Mesendoderm (in vitro differentiated cells): ENCODE data around the gene TENT5C.

Experiments
- DNase-seq: peaks from one replicate; pipeline ENCODE4 v3.0.0; 2013
- H2AK5ac ChIP-seq: 2 replicates; pipeline ENCODE4 v1.6.1; 2013; ENCODE audit warnings: low read length, inconsistent platforms
- H2BK120ac ChIP-seq: 2 replicates; pipeline ENCODE4 v1.6.1; 2013; ENCODE audit warnings: low read depth, mild to moderate bottlenecking, low read length, moderate library complexity, mixed read lengths
- H2BK15ac ChIP-seq: replicated peaks from 2 replicates; pipeline ENCODE4 v1.6.1; 2013; ENCODE audit warnings: low read depth, mild to moderate bottlenecking, moderate library complexity
- H2BK5ac ChIP-seq: 2 replicates; pipeline ENCODE4 v1.6.1; 2013; ENCODE audit warnings: low read length, inconsistent platforms
- H3K18ac ChIP-seq: 2 replicates; pipeline ENCODE4 v1.6.1; 2013; ENCODE audit warnings: mild to moderate bottlenecking, low read length, mixed read lengths
- H3K23ac ChIP-seq: one replicate; pipeline ENCODE4 v1.6.1; 2013; ENCODE audit warnings: low read length
- H3K27ac ChIP-seq: 2 replicates; pipeline ENCODE4 v1.5.1; 2013; ENCODE audit warnings: low read depth, mild to moderate bottlenecking, inconsistent platforms, low read length, moderate library complexity
- H3K27me3 ChIP-seq: 2 replicates; pipeline ENCODE4 v1.6.1; 2013; ENCODE audit warnings: low read length, control low read depth, mild to moderate bottlenecking, inconsistent platforms; ENCODE audit not compliant: insufficient read depth, poor library complexity
- H3K36me3 ChIP-seq: 2 replicates; pipeline ENCODE4 v1.6.1; 2013; ENCODE audit warnings: low read length, inconsistent platforms; ENCODE audit not compliant: control insufficient read depth, insufficient read depth
- H3K4ac ChIP-seq: one replicate; pipeline ENCODE4 v1.6.1; 2013; ENCODE audit warnings: low read depth, mild to moderate bottlenecking, low read length, moderate library complexity
- H3K4me1 ChIP-seq: 2 replicates; pipeline ENCODE4 v1.6.1; 2013; ENCODE audit warnings: low read depth, low read length, inconsistent platforms; ENCODE audit not compliant: control insufficient read depth
- H3K4me2 ChIP-seq: 2 replicates; pipeline ENCODE4 v1.6.1; 2013; ENCODE audit warnings: low read length
- H3K4me3 ChIP-seq: 2 replicates; pipeline ENCODE4 v1.5.1; 2013; ENCODE audit warnings: mild to moderate bottlenecking, low read length
- H3K56ac ChIP-seq: one replicate; pipeline ENCODE4 v1.6.1; 2013; ENCODE audit warnings: low read length
- H3K79me1 ChIP-seq: 2 replicates; pipeline ENCODE4 v1.6.1; 2013; ENCODE audit warnings: low read length, inconsistent platforms
- H3K79me2 ChIP-seq: 2 replicates; pipeline ENCODE4 v1.6.1; 2013; ENCODE audit warnings: mild to moderate bottlenecking, low read length; ENCODE audit not compliant: control insufficient read depth, insufficient read depth
- H3K9ac ChIP-seq: 2 replicates; pipeline ENCODE4 v1.6.1; 2013; ENCODE audit warnings: low read length, inconsistent platforms
- H4K5ac ChIP-seq: one replicate; pipeline ENCODE4 v1.6.1; 2013; ENCODE audit warnings: low read length
- H4K8ac ChIP-seq: one replicate; pipeline ENCODE4 v1.6.1; 2013; ENCODE audit warnings: low read depth, mild to moderate bottlenecking, control low read depth, low read length, moderate library complexity
- WGBS: extraction: QIAGEN DNeasy Blood & Tissue Kit; methylation state at CpG from one replicate; pipeline ENCODE4 v1.1.7; 2013; ENCODE audit warnings: low lambda C conversion rate, missing lambda C conversion rate; ENCODE audit not compliant: insufficient coverage; ENCODE audit errors: extremely low coverage; 5-methylcytosine and 5-hydroxymethylcytosine counted together

TENT5C gene

DNA sequence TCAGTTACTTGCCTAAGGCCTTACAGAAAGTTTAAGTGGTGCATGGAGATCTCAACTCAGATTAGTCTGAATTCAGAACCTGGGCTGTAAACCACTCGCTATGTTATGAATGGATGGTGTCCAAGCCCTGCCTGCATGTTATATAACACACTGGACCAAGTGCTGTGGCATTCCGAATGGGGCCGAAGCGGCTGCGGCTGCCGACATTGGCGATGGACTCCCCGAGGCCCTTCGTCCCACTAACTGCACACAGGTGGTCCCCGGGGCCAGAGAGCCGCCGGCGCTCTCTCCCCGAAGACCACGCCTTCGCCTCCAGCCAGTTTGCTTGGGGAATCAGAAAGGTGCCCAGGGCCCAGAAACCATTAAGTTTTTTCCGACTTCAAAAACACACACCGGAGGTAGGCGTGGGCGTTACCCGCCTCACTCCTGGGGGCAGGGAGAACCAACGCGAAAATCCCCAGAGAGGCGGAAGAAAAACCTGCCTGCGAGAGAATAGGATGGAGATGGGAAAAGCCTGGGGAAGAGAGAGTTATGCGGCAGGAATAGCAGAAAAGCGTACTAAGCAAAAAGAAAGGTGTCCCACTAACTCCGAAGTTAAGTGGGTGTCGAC lies 579 bp upstream of the TENT5C start:
- no peaks in the 10 kb centered on the region for H3K4me1 ChIP-seq
- H3K36me3 ChIP-seq, result no peaks in the 10 kb centered on the region
- no CpG with 5 or more reads among the region's 29 CpGs for WGBS

DNA sequence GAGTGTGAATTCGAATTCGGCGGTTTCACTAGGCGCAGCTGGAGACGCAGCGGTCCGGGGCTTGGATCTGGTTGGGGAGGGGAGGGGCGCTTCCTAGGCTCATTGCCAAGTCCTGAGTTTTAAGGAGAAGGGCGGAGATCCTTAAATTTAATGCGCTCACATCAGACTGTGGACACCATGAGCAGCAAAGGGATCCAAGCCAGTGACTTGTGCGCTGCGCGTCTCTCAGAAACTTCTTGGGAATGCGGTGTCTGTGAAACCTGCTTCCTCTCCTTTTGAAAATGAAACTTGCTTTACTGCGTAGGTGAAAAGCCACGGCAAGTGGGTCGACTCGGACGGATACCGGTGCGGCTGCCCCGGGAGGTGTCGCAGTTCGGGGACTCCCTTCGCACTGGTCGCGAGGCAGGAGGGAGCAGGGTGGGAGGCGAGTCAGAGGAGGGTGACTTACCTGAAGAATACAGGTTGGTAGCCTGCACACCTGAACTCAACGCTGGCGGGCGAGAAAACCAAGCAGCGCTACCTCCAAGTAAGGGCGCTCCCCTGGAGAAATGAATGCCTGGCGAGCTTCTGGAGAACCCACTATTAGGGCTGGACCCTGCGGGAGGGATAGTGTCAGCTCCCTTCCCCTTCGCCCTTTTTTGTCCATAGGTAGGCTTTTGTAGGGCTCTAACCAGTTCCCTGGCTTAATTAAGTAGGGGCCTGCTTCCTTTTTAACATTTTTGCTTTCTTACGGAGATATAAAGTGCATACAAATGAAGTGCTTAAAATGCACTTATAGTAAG lies 992 bp downstream of the TENT5C start:
- Histone ChIP-seq H3K23ac (no peak overlapping the region), H2BK5ac (no peak overlapping the region), H2BK15ac (no peak overlapping the region), H3K79me1 (no peaks in the 10 kb centered on the region), H3K4ac (no peak overlapping the region), H4K5ac (no peak overlapping the region), H3K79me2 (no peaks in the 10 kb centered on the region), H3K4me1 (no peaks in the 10 kb centered on the region), H2AK5ac (no peak overlapping the region), H3K4me3 (peak overlapping the region; percentile 51), H3K9ac (peak overlapping the region; percentile 28), H3K36me3 (no peaks in the 10 kb centered on the region), H3K18ac (no peak overlapping the region), H4K8ac (no peak overlapping the region), H2BK120ac (no peak overlapping the region), H3K56ac (peak overlapping the region; percentile 62), H3K27ac (no peak overlapping the region), H3K27me3 (no peaks in the 10 kb centered on the region), H3K4me2 (peak overlapping the region; percentile 85)
- no CpG with 5 or more reads among the region's 37 CpGs for WGBS
- DNase-seq, result peak; percentile 51

More for the DNA sequence above, 579 bp upstream of the TENT5C start:
- H3K4ac ChIP-seq, result no peak overlapping the region
- peak overlapping the region; percentile 86 for H3K4me3 ChIP-seq
- H3K4me2 ChIP-seq, result peak overlapping the region; percentile 66
- H3K27ac ChIP-seq, result no peak overlapping the region
- peak overlapping the region; percentile 64 for H3K9ac ChIP-seq
- H3K56ac ChIP-seq, result peak overlapping the region; percentile 80
- no peaks in the 10 kb centered on the region for H3K79me2 ChIP-seq
- no peak overlapping the region for H4K5ac ChIP-seq
- no peak overlapping the region for H2BK5ac ChIP-seq
- H4K8ac ChIP-seq, result no peak overlapping the region
- H3K79me1 ChIP-seq, result no peaks in the 10 kb centered on the region
- H3K27me3 ChIP-seq, result no peaks in the 10 kb centered on the region
- H2BK15ac ChIP-seq, result no peak overlapping the region
- no peak overlapping the region for H3K23ac ChIP-seq
- DNase-seq, result peak; percentile 13
- no peak overlapping the region for H3K18ac ChIP-seq
- no peak overlapping the region for H2BK120ac ChIP-seq
- H2AK5ac ChIP-seq, result no peak overlapping the region

DNA sequence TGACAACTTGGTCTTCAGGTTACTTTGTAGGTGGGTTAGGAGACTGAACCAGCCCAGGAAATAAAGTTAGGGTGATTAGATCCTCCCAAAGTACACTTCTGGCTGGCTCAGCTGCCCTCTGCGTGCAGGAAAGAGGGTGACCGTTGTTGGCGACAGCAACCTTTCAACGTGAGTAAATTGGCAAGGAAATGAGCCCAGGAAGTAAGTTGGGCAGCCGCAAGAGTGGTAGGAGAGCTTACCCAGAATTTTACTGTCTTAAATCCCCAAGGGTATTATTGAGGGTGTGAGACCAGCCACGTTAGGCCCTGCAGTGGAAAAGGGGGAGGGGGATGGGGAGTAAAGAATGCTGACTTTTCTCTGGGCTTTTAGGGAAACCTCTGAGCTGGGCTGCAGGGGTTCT lies 1.6 kb downstream of the TENT5C start:
- Histone ChIP-seq H3K27ac (no peak overlapping the region), H3K27me3 (no peaks in the 10 kb centered on the region)
- no CpG with 5 or more reads among the region's 6 CpGs for WGBS

DNA sequence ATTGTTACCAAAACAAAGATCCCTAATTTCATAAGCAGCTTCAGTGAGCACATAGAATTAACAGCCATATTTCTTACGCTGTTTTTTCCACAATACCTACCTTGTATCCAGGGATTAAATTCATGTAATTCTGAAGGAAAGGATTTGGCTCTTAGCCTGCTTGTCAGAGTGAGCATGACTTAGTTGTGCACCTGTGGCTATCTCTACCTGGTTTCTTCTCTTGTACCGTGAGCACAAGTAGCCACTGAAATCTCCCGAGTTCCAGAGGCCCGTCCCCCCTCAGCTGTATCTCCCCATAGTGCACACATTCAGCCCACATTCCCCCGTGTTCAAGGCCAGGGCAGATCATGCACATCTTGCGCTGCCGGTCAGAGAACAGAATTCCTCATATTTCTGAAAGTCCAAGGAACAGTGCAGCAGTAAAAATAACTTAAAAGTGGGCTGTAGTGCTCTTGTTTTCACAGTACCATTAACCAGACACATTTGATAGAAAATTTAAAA lies 2.3 kb downstream of the TENT5C start:
- no peak overlapping the region for H3K27ac ChIP-seq
- H3K4ac ChIP-seq, result no peak overlapping the region
- DNase-seq, result no peak
- no peak overlapping the region for H2BK5ac ChIP-seq
- no peaks in the 10 kb centered on the region for H3K79me1 ChIP-seq
- no peak overlapping the region for H3K23ac ChIP-seq
- no peaks in the 10 kb centered on the region for H3K79me2 ChIP-seq
- no peak overlapping the region for H2BK120ac ChIP-seq
- H3K4me1 ChIP-seq, result peaks cover 4% of the 10 kb centered on the region
- H4K8ac ChIP-seq, result no peak overlapping the region
- no peak overlapping the region for H3K4me3 ChIP-seq
- WGBS, result no CpG with 5 or more reads among the region's 7 CpGs
- H2BK15ac ChIP-seq, result no peak overlapping the region
- no peak overlapping the region for H4K5ac ChIP-seq
- no peak overlapping the region for H3K4me2 ChIP-seq
- no peak overlapping the region for H3K18ac ChIP-seq
- no peaks in the 10 kb centered on the region for H3K36me3 ChIP-seq
- no peak overlapping the region for H3K9ac ChIP-seq
- H2AK5ac ChIP-seq, result no peak overlapping the region
- H3K56ac ChIP-seq, result no peak overlapping the region
- H3K27me3 ChIP-seq, result no peaks in the 10 kb centered on the region

More for the DNA sequence above, 1.6 kb downstream of the TENT5C start:
- Histone ChIP-seq H2BK5ac (no peak overlapping the region), H2BK120ac (no peak overlapping the region), H3K4ac (no peak overlapping the region), H3K36me3 (no peaks in the 10 kb centered on the region), H3K23ac (no peak overlapping the region), H4K8ac (no peak overlapping the region), H3K56ac (no peak overlapping the region), H2BK15ac (no peak overlapping the region), H3K79me1 (no peaks in the 10 kb centered on the region), H3K4me3 (no peak overlapping the region), H3K79me2 (no peaks in the 10 kb centered on the region), H3K4me1 (peaks cover under 1% of the 10 kb centered on the region), H3K18ac (no peak overlapping the region), H2AK5ac (no peak overlapping the region), H4K5ac (no peak overlapping the region), H3K4me2 (no peak overlapping the region), H3K9ac (no peak overlapping the region)
- DNase-seq, result peak; percentile 74

DNA sequence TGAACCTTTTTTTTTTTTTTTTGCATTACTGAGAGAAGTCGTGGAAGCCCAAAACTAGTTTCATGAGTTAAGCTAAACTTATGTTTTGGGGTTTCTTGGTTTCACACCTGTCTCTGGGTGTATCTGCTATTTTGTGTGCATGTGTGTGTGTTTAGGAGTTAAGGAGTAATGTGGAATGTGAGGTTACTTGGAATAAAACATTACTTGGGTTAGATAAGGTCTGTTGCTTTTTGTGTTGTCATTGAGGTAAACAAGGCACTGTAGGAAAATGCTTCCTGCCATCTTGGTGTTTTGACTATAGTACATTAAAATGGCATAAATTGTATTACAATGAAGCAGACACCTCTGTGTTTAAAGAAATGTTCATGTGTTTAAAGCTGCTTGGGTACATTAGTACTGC lies 2.9 kb downstream of the TENT5C start:
- no peaks in the 10 kb centered on the region for H3K27me3 ChIP-seq
- no peaks in the 10 kb centered on the region for H3K36me3 ChIP-seq
- no peak overlapping the region for H3K4me3 ChIP-seq
- no peak overlapping the region for H3K9ac ChIP-seq
- H3K79me2 ChIP-seq, result no peaks in the 10 kb centered on the region
- no peak overlapping the region for H2BK15ac ChIP-seq
- H3K4ac ChIP-seq, result no peak overlapping the region
- no peak overlapping the region for H3K56ac ChIP-seq
- no peak overlapping the region for H3K18ac ChIP-seq
- H3K23ac ChIP-seq, result no peak overlapping the region
- H2BK120ac ChIP-seq, result no peak overlapping the region
- H3K27ac ChIP-seq, result no peak overlapping the region
- DNase-seq, result no peak
- H4K5ac ChIP-seq, result no peak overlapping the region
- no peak overlapping the region for H2AK5ac ChIP-seq
- no CpG with 5 or more reads among the region's 1 CpG for WGBS
- H3K79me1 ChIP-seq, result no peaks in the 10 kb centered on the region
- no peak overlapping the region for H2BK5ac ChIP-seq
- H4K8ac ChIP-seq, result no peak overlapping the region
- H3K4me2 ChIP-seq, result no peak overlapping the region
- peaks cover 5% of the 10 kb centered on the region for H3K4me1 ChIP-seq
